Measurements from ENCODE around the gene SCOC.

DNA sequence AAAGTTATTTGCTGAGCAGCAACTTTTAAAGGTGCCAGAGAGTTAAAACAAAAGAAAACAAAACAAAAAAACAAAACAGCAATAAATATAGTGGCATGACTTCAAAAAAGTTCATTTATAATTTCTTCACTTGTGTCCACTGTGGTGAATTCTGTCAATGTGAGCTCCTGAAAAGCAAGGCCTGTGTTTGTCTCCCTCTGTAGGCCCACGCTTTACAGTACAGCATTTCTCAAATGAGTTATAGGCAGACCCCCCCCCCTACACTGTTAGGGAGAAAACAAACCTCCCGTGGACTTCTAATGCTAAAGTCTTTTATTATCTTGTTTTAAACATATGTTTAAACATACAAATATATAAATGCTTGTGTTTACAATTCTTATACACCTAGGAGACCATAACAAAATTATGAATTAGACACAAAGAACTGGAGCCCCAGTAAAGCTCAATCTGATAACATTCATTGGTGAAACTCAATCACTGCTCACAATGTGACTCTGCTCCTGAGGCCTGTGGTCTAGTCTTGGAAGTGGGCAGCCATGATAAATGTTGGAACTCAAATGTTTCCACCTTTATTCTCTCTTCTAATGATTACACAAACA, 47.0 kb upstream of the SCOC start:
- TF ChIP-seq, protein P1, sequence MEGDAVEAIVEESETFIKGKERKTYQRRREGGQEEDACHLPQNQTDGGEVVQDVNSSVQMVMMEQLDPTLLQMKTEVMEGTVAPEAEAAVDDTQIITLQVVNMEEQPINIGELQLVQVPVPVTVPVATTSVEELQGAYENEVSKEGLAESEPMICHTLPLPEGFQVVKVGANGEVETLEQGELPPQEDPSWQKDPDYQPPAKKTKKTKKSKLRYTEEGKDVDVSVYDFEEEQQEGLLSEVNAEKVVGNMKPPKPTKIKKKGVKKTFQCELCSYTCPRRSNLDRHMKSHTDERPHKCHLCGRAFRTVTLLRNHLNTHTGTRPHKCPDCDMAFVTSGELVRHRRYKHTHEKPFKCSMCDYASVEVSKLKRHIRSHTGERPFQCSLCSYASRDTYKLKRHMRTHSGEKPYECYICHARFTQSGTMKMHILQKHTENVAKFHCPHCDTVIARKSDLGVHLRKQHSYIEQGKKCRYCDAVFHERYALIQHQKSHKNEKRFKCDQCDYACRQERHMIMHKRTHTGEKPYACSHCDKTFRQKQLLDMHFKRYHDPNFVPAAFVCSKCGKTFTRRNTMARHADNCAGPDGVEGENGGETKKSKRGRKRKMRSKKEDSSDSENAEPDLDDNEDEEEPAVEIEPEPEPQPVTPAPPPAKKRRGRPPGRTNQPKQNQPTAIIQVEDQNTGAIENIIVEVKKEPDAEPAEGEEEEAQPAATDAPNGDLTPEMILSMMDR (IDR thresholded peaks at IDR 0.05 in 4 of 5, conservative IDR thresholded peaks at IDR 0.05 in 1 of 5) = peak in 4 of 5 experiments; percentile 41 to 61 (median 52)
- TF ChIP-seq POLR2A (IDR thresholded peaks at IDR 0.05) = no peak
